WTC11 (cell line): Measurements from ENCODE around the gene KIAA1328. TPM values are rescaled to one million over a fixed set of nuclear protein-coding genes. Genes with fewer than 3 reads are reported as not detected.

Experiments used
- ATAC-seq: fragments of 200-7000 bp; cut with Tn5 transposase; 2 replicates; pipeline ENCODE4 v1.10.0; 2021; ENCODE audit warnings: mild to moderate bottlenecking, moderate library complexity
- CTCF ChIA-PET: fragments of 300-600 bp; sonication (Branson Sonifier 250); formaldehyde crosslinking; loops from one replicate; lab custom pipeline; 2021; ENCODE audit warnings: antibody characterized with exemption; lab: Charles Lee
- POLR2A ChIA-PET: fragments of 350-600 bp; sonication (Branson Sonifier 250); formaldehyde crosslinking; loops from one replicate; lab custom pipeline; 2021; ENCODE audit warnings: antibody characterized with exemption; lab: Charles Lee
- DNase-seq: peaks from one replicate; pipeline ENCODE4 v3.0.0; 2021; ENCODE audit warnings: low spot score
- H3K27ac Mint-ChIP-seq: 2 replicates; pipeline ENCODE4 v1.8.0; 2021; ENCODE audit warnings: mixed read lengths
- H3K27me3 Mint-ChIP-seq: 2 replicates; pipeline ENCODE4 v1.8.0; 2021; ENCODE audit warnings: low read depth, mild to moderate bottlenecking, moderate library complexity, mixed read lengths
- H3K36me3 Mint-ChIP-seq: 2 replicates; pipeline ENCODE4 v1.8.0; 2021; ENCODE audit warnings: mixed read lengths
- H3K4me1 Mint-ChIP-seq: 2 replicates; pipeline ENCODE4 v1.8.0; 2022; ENCODE audit warnings: mixed read lengths
- H3K4me3 Mint-ChIP-seq: 2 replicates; pipeline ENCODE4 v1.8.0; 2021; ENCODE audit warnings: mild to moderate bottlenecking, moderate library complexity, mixed read lengths
- H3K9me3 Mint-ChIP-seq: 2 replicates; pipeline ENCODE4 v1.8.0; 2021; ENCODE audit warnings: mixed read lengths
- CREB1 ChIP-seq: sonication (generic); formaldehyde crosslinking; IDR thresholded peaks from 2 replicates; pipeline ENCODE4 v1.8.0; 2023; ENCODE audit warnings: mild to moderate bottlenecking, missing genetic modification reagents
- ELF4 ChIP-seq: sonication (generic); formaldehyde crosslinking; IDR thresholded peaks from 2 replicates; pipeline ENCODE4 v1.8.1; 2022; ENCODE audit warnings: low read depth, mild to moderate bottlenecking, moderate library complexity, missing genetic modification reagents
- ETV6 ChIP-seq: sonication (generic); formaldehyde crosslinking; IDR thresholded peaks from 2 replicates; pipeline ENCODE4 v1.8.1; 2022; ENCODE audit warnings: mild to moderate bottlenecking, missing genetic modification reagents
- FOXK1 ChIP-seq: sonication (generic); formaldehyde crosslinking; IDR thresholded peaks from 2 replicates; pipeline ENCODE4 v1.8.0; 2022; ENCODE audit warnings: mild to moderate bottlenecking, moderate library complexity, missing genetic modification reagents
- IRF2 ChIP-seq: sonication (generic); formaldehyde crosslinking; IDR thresholded peaks from 2 replicates; pipeline ENCODE4 v1.8.0; 2022; ENCODE audit warnings: low read depth, missing genetic modification reagents, borderline replicate concordance
- KAT7 ChIP-seq: sonication (generic); formaldehyde crosslinking; IDR thresholded peaks from 2 replicates; pipeline ENCODE4 v1.8.1; 2023; ENCODE audit warnings: missing genetic modification reagents, mild to moderate bottlenecking, borderline replicate concordance
- MXD4 ChIP-seq: fragments of 250-450 bp; sonication (Bioruptor Pico); IDR thresholded peaks from 2 replicates; pipeline ENCODE4 v1.8.0; 2021; ENCODE audit warnings: mild to moderate bottlenecking, moderate library complexity, borderline replicate concordance
- NFYB ChIP-seq: sonication (generic); formaldehyde crosslinking; conservative IDR thresholded peaks from 2 replicates; pipeline ENCODE4 v1.8.0; 2022; ENCODE audit warnings: low read depth, missing genetic modification reagents
- PRRX2 ChIP-seq: fragments of 250-450 bp; sonication (Bioruptor Pico); IDR thresholded peaks from 2 replicates; pipeline ENCODE4 v1.8.0; 2021; ENCODE audit warnings: mild to moderate bottlenecking
- RORB ChIP-seq: fragments of 250-450 bp; sonication (Bioruptor Pico); IDR thresholded peaks from 2 replicates; pipeline ENCODE4 v1.9.0; 2021; ENCODE audit warnings: mild to moderate bottlenecking
- SP1 ChIP-seq: sonication (generic); formaldehyde crosslinking; conservative IDR thresholded peaks from 2 replicates; pipeline ENCODE4 v1.8.1; 2022; ENCODE audit warnings: missing genetic modification reagents
- TCF7 ChIP-seq: sonication (generic); formaldehyde crosslinking; IDR thresholded peaks from 2 replicates; pipeline ENCODE4 v1.8.0; 2022; ENCODE audit warnings: mild to moderate bottlenecking, low read depth, missing genetic modification reagents, moderate library complexity
- ZNF138 ChIP-seq: sonication (generic); formaldehyde crosslinking; conservative IDR thresholded peaks from 2 replicates; pipeline ENCODE4 v1.8.1; 2022; ENCODE audit warnings: mild to moderate bottlenecking, moderate library complexity, missing genetic modification reagents
- ZNF423 ChIP-seq: fragments of 250-450 bp; sonication (Bioruptor Pico); IDR thresholded peaks from 2 replicates; pipeline ENCODE4 v2.1.2; 2022; ENCODE audit warnings: mild to moderate bottlenecking, moderate library complexity
- total RNA-seq: library from RNA; stranded (reverse); gene quantifications from 3 replicates; pipeline ENCODE4 v1.2.3, GENCODE V29; 2021
- TF ChIP-seq, protein P1 (sequence below): fragments of 250-450 bp; sonication (Bioruptor Pico); IDR thresholded peaks from 2 replicates; pipeline ENCODE4 v1.9.0; 2021; ENCODE audit warnings: mild to moderate bottlenecking, borderline replicate concordance
- TF ChIP-seq, protein P2 (sequence below): sonication (generic); formaldehyde crosslinking; IDR thresholded peaks from 2 replicates; pipeline ENCODE4 v1.8.0; 2022; ENCODE audit warnings: mild to moderate bottlenecking, missing genetic modification reagents
- TF ChIP-seq, protein P3 (sequence below): fragments of 200-600 bp; IDR thresholded peaks from 2 replicates; pipeline ENCODE4 v1.8.0; 2022; ENCODE audit warnings: antibody characterized with exemption
- TF ChIP-seq, protein P4 (sequence below): sonication (generic); formaldehyde crosslinking; IDR thresholded peaks from 2 replicates; pipeline ENCODE4 v1.8.1; 2022; ENCODE audit warnings: missing genetic modification reagents, borderline replicate concordance
- TF ChIP-seq, protein P5 (sequence below): sonication (generic); formaldehyde crosslinking; IDR thresholded peaks from 2 replicates; pipeline ENCODE4 v1.8.0; 2022; ENCODE audit warnings: mild to moderate bottlenecking, missing genetic modification reagents
- TF ChIP-seq, protein P6 (sequence below): sonication (generic); formaldehyde crosslinking; IDR thresholded peaks from 2 replicates; pipeline ENCODE4 v1.8.1; 2022; ENCODE audit warnings: mild to moderate bottlenecking, moderate library complexity, missing genetic modification reagents
- TF ChIP-seq, protein P7 (sequence below): sonication (generic); formaldehyde crosslinking; IDR thresholded peaks from 2 replicates; pipeline ENCODE4 v1.8.1; 2022; ENCODE audit warnings: low read depth, mild to moderate bottlenecking, moderate library complexity, missing genetic modification reagents, borderline replicate concordance
- TF ChIP-seq, protein P8 (sequence below): sonication (generic); formaldehyde crosslinking; IDR thresholded peaks from 2 replicates; pipeline ENCODE4 v1.8.0; 2022; ENCODE audit warnings: mild to moderate bottlenecking, missing genetic modification reagents

KIAA1328 gene
- total RNA-seq, 1 experiment from 2014 or later, result 4.8 TPM

DNA sequence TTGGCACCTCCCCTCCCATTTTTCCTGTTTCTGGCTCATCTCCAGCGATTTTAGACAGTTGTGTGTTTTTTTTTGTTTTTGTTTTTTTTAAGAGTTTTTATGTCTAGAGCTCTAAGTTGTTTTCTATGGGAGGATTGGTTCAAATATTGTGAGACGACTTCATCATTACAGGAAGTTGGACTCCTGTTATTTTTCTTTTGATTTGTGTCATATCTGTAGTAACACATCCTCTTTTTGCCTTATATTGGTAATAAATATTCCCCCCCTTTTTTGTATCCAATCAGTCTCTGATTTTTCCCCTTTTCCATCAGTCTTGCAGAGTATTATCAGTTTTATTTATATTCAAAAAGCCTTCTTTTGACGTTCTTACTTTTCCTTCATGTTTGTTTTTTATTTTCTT lies 89.0 kb downstream of the KIAA1328 start:
- TF ChIP-seq, protein P1, sequence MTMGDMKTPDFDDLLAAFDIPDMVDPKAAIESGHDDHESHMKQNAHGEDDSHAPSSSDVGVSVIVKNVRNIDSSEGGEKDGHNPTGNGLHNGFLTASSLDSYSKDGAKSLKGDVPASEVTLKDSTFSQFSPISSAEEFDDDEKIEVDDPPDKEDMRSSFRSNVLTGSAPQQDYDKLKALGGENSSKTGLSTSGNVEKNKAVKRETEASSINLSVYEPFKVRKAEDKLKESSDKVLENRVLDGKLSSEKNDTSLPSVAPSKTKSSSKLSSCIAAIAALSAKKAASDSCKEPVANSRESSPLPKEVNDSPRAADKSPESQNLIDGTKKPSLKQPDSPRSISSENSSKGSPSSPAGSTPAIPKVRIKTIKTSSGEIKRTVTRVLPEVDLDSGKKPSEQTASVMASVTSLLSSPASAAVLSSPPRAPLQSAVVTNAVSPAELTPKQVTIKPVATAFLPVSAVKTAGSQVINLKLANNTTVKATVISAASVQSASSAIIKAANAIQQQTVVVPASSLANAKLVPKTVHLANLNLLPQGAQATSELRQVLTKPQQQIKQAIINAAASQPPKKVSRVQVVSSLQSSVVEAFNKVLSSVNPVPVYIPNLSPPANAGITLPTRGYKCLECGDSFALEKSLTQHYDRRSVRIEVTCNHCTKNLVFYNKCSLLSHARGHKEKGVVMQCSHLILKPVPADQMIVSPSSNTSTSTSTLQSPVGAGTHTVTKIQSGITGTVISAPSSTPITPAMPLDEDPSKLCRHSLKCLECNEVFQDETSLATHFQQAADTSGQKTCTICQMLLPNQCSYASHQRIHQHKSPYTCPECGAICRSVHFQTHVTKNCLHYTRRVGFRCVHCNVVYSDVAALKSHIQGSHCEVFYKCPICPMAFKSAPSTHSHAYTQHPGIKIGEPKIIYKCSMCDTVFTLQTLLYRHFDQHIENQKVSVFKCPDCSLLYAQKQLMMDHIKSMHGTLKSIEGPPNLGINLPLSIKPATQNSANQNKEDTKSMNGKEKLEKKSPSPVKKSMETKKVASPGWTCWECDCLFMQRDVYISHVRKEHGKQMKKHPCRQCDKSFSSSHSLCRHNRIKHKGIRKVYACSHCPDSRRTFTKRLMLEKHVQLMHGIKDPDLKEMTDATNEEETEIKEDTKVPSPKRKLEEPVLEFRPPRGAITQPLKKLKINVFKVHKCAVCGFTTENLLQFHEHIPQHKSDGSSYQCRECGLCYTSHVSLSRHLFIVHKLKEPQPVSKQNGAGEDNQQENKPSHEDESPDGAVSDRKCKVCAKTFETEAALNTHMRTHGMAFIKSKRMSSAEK, result no peak
- TF ChIP-seq SP1 (CRISPR knock-in tag) (no peak), PRRX2 (CRISPR knock-in tag) (no peak), ZNF138 (CRISPR knock-in tag) (no peak), MXD4 (no peak), FOXK1 (CRISPR knock-in tag) (no peak), TCF7 (CRISPR knock-in tag) (no peak), CREB1 (CRISPR knock-in tag) (no peak), RORB (CRISPR knock-in tag) (no peak), ETV6 (CRISPR knock-in tag) (no peak), IRF2 (CRISPR knock-in tag) (no peak), ELF4 (CRISPR knock-in tag) (no peak)
- TF ChIP-seq, protein P2, sequence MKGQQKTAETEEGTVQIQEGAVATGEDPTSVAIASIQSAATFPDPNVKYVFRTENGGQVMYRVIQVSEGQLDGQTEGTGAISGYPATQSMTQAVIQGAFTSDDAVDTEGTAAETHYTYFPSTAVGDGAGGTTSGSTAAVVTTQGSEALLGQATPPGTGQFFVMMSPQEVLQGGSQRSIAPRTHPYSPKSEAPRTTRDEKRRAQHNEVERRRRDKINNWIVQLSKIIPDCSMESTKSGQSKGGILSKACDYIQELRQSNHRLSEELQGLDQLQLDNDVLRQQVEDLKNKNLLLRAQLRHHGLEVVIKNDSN, result no peak
- TF ChIP-seq, protein P3, sequence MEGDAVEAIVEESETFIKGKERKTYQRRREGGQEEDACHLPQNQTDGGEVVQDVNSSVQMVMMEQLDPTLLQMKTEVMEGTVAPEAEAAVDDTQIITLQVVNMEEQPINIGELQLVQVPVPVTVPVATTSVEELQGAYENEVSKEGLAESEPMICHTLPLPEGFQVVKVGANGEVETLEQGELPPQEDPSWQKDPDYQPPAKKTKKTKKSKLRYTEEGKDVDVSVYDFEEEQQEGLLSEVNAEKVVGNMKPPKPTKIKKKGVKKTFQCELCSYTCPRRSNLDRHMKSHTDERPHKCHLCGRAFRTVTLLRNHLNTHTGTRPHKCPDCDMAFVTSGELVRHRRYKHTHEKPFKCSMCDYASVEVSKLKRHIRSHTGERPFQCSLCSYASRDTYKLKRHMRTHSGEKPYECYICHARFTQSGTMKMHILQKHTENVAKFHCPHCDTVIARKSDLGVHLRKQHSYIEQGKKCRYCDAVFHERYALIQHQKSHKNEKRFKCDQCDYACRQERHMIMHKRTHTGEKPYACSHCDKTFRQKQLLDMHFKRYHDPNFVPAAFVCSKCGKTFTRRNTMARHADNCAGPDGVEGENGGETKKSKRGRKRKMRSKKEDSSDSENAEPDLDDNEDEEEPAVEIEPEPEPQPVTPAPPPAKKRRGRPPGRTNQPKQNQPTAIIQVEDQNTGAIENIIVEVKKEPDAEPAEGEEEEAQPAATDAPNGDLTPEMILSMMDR, result no peak
- TF ChIP-seq, protein P4, sequence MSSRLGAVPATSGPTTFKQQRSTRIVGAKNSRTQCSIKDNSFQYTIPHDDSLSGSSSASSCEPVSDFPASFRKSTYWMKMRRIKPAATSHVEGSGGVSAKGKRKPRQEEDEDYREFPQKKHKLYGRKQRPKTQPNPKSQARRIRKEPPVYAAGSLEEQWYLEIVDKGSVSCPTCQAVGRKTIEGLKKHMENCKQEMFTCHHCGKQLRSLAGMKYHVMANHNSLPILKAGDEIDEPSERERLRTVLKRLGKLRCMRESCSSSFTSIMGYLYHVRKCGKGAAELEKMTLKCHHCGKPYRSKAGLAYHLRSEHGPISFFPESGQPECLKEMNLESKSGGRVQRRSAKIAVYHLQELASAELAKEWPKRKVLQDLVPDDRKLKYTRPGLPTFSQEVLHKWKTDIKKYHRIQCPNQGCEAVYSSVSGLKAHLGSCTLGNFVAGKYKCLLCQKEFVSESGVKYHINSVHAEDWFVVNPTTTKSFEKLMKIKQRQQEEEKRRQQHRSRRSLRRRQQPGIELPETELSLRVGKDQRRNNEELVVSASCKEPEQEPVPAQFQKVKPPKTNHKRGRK (CRISPR knock-in tag), result no peak
- TF ChIP-seq, protein P5, sequence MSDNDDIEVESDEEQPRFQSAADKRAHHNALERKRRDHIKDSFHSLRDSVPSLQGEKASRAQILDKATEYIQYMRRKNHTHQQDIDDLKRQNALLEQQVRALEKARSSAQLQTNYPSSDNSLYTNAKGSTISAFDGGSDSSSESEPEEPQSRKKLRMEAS (CRISPR knock-in tag), result no peak
- TF ChIP-seq, protein P6, sequence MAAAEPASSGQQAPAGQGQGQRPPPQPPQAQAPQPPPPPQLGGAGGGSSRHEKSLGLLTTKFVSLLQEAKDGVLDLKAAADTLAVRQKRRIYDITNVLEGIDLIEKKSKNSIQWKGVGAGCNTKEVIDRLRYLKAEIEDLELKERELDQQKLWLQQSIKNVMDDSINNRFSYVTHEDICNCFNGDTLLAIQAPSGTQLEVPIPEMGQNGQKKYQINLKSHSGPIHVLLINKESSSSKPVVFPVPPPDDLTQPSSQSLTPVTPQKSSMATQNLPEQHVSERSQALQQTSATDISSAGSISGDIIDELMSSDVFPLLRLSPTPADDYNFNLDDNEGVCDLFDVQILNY (CRISPR knock-in tag), result no peak
- Mint-ChIP-seq H3K27me3 (no peaks in the 10 kb centered on the region), H3K4me1 (no peaks in the 10 kb centered on the region), H3K27ac (no peak overlapping the region), H3K4me3 (no peak overlapping the region), H3K36me3 (no peaks in the 10 kb centered on the region), H3K9me3 (peaks cover 5% of the 10 kb centered on the region)
- POLR2A ChIA-PET, result no interaction called here
- ATAC-seq (no peak), DNase-seq (no peak)
- CTCF ChIA-PET, result no interaction called here

DNA sequence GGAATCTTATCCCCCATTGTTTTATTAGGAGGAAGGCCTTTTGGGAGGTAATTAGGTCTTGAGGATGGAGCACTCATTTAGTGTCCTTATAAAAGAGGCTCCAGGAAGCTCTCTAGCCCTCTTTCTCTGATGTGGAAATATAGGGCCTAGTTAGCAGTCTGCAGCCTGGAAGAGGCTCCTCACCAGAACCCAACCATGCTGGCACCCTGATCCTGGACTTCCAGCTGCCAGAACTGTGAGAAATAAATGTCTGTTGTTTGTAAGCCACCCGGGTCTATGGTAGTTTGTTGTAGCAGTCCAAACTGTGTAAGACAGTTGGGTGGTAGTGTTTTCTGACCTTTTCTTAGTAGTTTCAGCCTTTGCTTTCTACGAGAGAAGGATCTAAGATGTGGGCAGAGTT lies 100.7 kb downstream of the KIAA1328 start:
- H3K36me3 Mint-ChIP-seq, result no peaks in the 10 kb centered on the region
- H3K9me3 Mint-ChIP-seq, result no peaks in the 10 kb centered on the region
- ATAC-seq (no peak), DNase-seq (no peak)
- no peak overlapping the region for H3K27ac Mint-ChIP-seq
- H3K27me3 Mint-ChIP-seq, result no peaks in the 10 kb centered on the region; the same call in 1 of the 2 replicates
- H3K4me1 Mint-ChIP-seq, result 0 out of 2 replicates have a peak, but pooled peaks cover 3% of the 10 kb centered on the region
- CTCF ChIA-PET, result no interaction called here
- H3K4me3 Mint-ChIP-seq, result no peak overlapping the region
- POLR2A ChIA-PET, result no interaction called here
- TF ChIP-seq KAT7 (CRISPR knock-in tag), result no peak
- TF ChIP-seq TCF7 (CRISPR knock-in tag), result no peak
- TF ChIP-seq ELF4 (CRISPR knock-in tag), result no peak
- TF ChIP-seq NFYB (CRISPR knock-in tag), result no peak
- TF ChIP-seq, protein P2, result no peak
- no peak for TF ChIP-seq ZNF423 (CRISPR knock-in tag)
- TF ChIP-seq, protein P7, sequence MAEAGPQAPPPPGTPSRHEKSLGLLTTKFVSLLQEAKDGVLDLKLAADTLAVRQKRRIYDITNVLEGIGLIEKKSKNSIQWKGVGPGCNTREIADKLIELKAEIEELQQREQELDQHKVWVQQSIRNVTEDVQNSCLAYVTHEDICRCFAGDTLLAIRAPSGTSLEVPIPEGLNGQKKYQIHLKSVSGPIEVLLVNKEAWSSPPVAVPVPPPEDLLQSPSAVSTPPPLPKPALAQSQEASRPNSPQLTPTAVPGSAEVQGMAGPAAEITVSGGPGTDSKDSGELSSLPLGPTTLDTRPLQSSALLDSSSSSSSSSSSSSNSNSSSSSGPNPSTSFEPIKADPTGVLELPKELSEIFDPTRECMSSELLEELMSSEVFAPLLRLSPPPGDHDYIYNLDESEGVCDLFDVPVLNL (CRISPR knock-in tag), result no peak
- TF ChIP-seq, protein P8, sequence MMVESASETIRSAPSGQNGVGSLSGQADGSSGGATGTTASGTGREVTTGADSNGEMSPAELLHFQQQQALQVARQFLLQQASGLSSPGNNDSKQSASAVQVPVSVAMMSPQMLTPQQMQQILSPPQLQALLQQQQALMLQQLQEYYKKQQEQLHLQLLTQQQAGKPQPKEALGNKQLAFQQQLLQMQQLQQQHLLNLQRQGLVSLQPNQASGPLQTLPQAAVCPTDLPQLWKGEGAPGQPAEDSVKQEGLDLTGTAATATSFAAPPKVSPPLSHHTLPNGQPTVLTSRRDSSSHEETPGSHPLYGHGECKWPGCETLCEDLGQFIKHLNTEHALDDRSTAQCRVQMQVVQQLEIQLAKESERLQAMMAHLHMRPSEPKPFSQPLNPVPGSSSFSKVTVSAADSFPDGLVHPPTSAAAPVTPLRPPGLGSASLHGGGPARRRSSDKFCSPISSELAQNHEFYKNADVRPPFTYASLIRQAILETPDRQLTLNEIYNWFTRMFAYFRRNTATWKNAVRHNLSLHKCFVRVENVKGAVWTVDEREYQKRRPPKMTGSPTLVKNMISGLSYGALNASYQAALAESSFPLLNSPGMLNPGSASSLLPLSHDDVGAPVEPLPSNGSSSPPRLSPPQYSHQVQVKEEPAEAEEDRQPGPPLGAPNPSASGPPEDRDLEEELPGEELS, result no peak
- TF ChIP-seq PRRX2 (CRISPR knock-in tag), result no peak
- no peak for TF ChIP-seq SP1 (CRISPR knock-in tag)
